Right lobe of liver (tissue), 6 donors: ENCODE data around the gene IL18BP. TPM values are rescaled to one million over a fixed set of nuclear protein-coding genes. Genes with fewer than 3 reads are reported as not detected.

ENCODE experiments used
- ATAC-seq, 4 donors: fragments of 200-7000 bp; cut with Tn5 transposase; one replicate each; pipeline ENCODE4 v1.9.1; 2020; ENCODE audit warnings: mild to moderate bottlenecking in 4 of 4, moderate library complexity in 4 of 4
- DNase-seq, 3 donors: peaks; one replicate each; pipeline ENCODE4 v3.0.0-alpha.2; 2020
- H3K27ac ChIP-seq, 3 donors: fragments of 200-600 bp; one replicate each; pipeline ENCODE4 v1.8.0; 2022
- H3K27me3 ChIP-seq, 2 donors: fragments of 200-600 bp; one replicate each; pipeline ENCODE4 v1.8.0; 2022
- H3K36me3 ChIP-seq, 4 donors: fragments of 200-600 bp; sonication (generic) in 1 of 4; one replicate each; pipeline versions ENCODE4 v1.5.1 to v1.8.0; 2017 to 2022; ENCODE audit warnings: control low read depth in 1 of 4
- H3K4me1 ChIP-seq, 4 donors: fragments of 200-600 bp; sonication (generic) in 1 of 4; one replicate each; pipeline versions ENCODE4 v1.5.1 to v1.8.0; 2017 to 2022; ENCODE audit warnings: control low read depth in 1 of 4
- H3K4me3 ChIP-seq, 3 donors: fragments of 200-600 bp; one replicate each; pipeline ENCODE4 v1.8.0; 2022
- H3K9me3 ChIP-seq, 4 donors: fragments of 200-600 bp; sonication (generic) in 1 of 4; one replicate each; pipeline versions ENCODE4 v1.5.1 to v1.8.0; 2017 to 2022; ENCODE audit warnings: control low read depth in 1 of 4
- CTCF ChIP-seq, 4 donors: fragments of 200-600 bp in 3 of 4; fragments of 450-650 bp in 1 of 4; IDR thresholded peaks; one replicate each; pipeline versions ENCODE4 v1.5.1 to v1.8.0; 2016 to 2022; ENCODE audit warnings: antibody characterized with exemption in 4 of 4, mild to moderate bottlenecking in 2 of 4
- POLR2A ChIP-seq: fragments of 450-650 bp; IDR thresholded peaks from one replicate; pipeline ENCODE4 v1.6.1; 2017; ENCODE audit warnings: antibody characterized with exemption, mild to moderate bottlenecking
- WGBS: methylation state at CpG from one replicate; pipeline ENCODE4 v1.1.6; 2018; ENCODE audit warnings: low coverage, low lambda C conversion rate; ENCODE audit not compliant: insufficient coverage; ENCODE audit errors: missing lambda C conversion rate; 5-methylcytosine and 5-hydroxymethylcytosine counted together
- intact Hi-C, 2 donors: fragments of 100-400 bp; cut with DNase I; formaldehyde crosslinking; loops; one replicate each; pipeline versions ENCODE4 v1.11.2 to v1.14.1; 2022
- total RNA-seq, 6 experiments: library from RNA; depleted of rRNA in 2 of 6; stranded (reverse); fragments of >200 nt in 2 of 6; fragmentation: NEBNext Ultra II Directional in 3 of 6; extraction: Animal tissue kit (Norgen Biotek cat#: 25700) in 3 of 6; gene quantifications; one replicate each; pipeline versions ENCODE4 v1.1.0 to v1.2.4, GENCODE V29; 2016 to 2023
- donor health status: DM: no; HTN: yes; CAD: no.
- donor health status: DM: no; HTN: no; CAD: no.
- donor health status: DM: no; HTN: no; CAD: no.
- donor health status: DM: no; HTN: yes; CAD: no.
- donor health status: DM: no; HTN: yes; CAD: no.

Gene IL18BP
- total RNA-seq, 6 experiments from 2014 or later: 2.2 to 13.0 (median 3.7) TPM

DNA sequence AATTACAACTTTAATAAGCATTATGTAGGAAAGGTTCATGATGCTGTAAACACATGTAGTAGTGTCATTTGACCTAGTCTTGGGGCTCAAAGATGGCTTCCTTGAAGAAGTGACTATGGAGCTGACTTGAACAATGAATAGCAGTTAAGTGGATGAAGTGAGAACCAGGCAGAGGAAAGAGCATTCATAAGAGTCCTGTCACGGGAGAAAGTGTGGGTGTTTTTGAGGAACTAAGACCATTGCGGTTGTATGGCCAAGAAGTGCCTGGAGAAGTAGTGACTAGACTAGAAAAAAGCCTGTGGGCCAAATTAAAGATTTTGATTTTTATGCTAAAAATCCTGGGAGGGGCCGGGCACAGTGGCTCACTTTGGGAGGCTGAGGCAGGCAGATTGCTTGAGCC lies 7.2 kb upstream of the IL18BP start:
- intact Hi-C loops: no loop called here
- Histone ChIP-seq H3K27ac (peak overlapping the region in 1 of 3 donors; percentile 5), H3K4me1 (no peaks in the 10 kb centered on the region), H3K36me3 (no peaks in the 10 kb centered on the region), H3K27me3 (no peaks in the 10 kb centered on the region), H3K4me3 (no peak overlapping the region), H3K9me3 (no peaks in the 10 kb centered on the region)
- ATAC-seq (peak; percentile 19 to 73 (median 44)), DNase-seq (peak in 1 of 3 donors; percentile 11)
- no peak for TF ChIP-seq CTCF (IDR thresholded peaks at IDR 0.05)
- no peak for TF ChIP-seq POLR2A
- whole genome bisulfite sequencing: 58% methylated on average over 2 of the region's 3 CpGs

DNA sequence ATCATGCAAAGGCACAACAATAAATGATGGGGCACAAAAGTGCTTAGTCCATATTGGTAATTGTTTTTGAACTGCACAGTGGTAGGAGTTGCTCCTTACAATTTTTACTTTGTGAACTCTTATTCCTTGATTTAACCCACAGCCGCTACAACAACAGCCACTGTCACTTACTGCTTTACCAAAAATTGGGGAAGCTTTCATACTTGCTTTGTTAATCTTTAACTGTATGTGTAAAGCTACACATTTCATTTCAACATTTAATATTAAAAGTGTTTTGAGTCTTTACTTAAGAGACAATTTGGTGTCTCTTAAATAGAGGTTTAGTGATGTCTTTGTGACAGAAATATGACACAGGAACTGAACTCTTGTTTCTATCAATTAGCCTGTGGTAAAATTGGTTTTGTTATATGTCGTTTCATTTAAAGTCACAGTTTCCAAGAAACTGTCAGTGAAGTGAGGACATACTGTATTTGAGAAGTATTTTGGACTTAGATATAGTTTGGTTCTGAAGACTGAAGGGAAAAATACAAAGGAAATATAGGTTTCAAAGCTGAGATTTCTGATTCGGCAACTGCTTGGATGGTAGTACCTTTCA lies 6.5 kb upstream of the IL18BP start:
- intact Hi-C loops: no loop called here
- H3K27ac ChIP-seq: no peak overlapping the region

DNA sequence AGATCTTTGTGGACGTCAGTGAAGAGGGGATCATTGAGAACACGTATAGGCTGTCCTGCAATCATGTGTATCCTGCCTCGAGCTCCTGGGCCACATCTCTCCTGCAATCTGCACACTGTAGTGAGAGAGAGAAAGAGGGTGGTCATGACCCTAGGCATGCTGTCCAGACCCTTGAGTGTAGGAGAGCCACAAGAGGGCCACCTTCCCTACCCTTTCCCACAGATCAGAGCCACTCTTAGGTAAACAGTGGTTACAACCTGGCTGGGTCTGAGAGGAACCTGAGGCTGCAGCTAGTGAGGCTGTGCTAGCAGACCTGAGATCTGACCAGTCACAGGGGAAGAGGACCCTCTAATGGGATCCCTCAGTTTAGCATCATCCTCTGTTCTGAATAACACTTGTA lies 3.9 kb upstream of the IL18BP start:
- ATAC-seq: no peak
- TF ChIP-seq POLR2A: no peak
- TF ChIP-seq CTCF (IDR thresholded peaks at IDR 0.05): no peak
- no peaks in the 10 kb centered on the region for H3K27me3 ChIP-seq
- H3K27ac ChIP-seq: no peak overlapping the region
- H3K9me3 ChIP-seq: no peaks in the 10 kb centered on the region
- peak in 1 of 3 donors; percentile 15 for DNase-seq
- 100% methylated on average over 2 of the region's 3 CpGs for WGBS
- H3K4me1 ChIP-seq: peaks cover 0 to 11% (median 0%) of the 10 kb centered on the region in 4 donors
- no peak overlapping the region for H3K4me3 ChIP-seq
- no peaks in the 10 kb centered on the region for H3K36me3 ChIP-seq
- intact Hi-C loops: no loop called here

More for the DNA sequence above, 6.5 kb upstream of the IL18BP start:
- ATAC-seq: no peak
- no peak for DNase-seq
- Histone ChIP-seq H3K27me3 (no peaks in the 10 kb centered on the region), H3K4me1 (no peaks in the 10 kb centered on the region), H3K36me3 (no peaks in the 10 kb centered on the region), H3K9me3 (no peaks in the 10 kb centered on the region), H3K4me3 (no peak overlapping the region)
- TF ChIP-seq CTCF (IDR thresholded peaks at IDR 0.05) (no peak), POLR2A (no peak)
- 72% methylated on average over 3 of the region's 3 CpGs for WGBS

DNA sequence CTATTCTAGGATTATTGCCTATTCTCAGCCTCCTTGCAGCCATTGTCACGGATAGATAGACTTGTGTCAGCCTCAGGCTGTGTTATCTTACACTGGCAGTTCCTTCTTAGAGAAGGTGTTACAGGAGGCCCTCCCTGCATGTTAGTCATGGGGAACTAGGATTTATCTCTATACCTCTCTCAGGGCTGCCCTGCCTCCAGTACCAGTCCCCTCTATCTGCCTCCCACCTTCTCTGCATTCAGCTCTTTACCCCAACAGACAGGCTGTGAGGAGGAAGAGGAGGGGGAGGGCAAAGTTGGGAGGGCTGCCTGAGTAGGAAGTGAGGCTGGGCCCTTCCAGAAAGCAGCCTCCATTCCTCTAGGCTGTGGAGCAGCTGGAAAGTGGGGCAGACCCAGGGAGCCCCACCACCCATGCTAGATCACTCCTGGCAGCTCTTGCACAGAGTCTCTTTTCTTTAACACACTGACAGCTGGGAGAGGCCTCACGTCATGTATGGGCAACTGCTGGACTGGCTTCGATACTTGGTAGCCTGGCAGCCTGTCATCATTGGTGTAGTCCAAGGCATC lies 2.9 kb upstream of the IL18BP start:
- Histone ChIP-seq H3K27ac (no peak overlapping the region), H3K9me3 (no peaks in the 10 kb centered on the region), H3K4me3 (no peak overlapping the region), H3K4me1 (peaks cover 0 to 16% (median 0%) of the 10 kb centered on the region in 4 donors), H3K27me3 (no peaks in the 10 kb centered on the region), H3K36me3 (no peaks in the 10 kb centered on the region)
- 83% methylated on average over 1 of the region's 3 CpGs for WGBS
- no peak for TF ChIP-seq POLR2A
- TF ChIP-seq CTCF (IDR thresholded peaks at IDR 0.05): no peak
- intact Hi-C loops: no loop called here
- no peak for DNase-seq
- no peak for ATAC-seq
